Right kidney (tissue), 1 donor: ENCODE results near the gene RAPGEF5.

ENCODE experiments used
- DNase-seq: peaks from one replicate; pipeline ENCODE4 v3.0.0-alpha.2; 2016

The RAPGEF5 gene

GRCh38 chr7:22346383-22347107, 10.4 kb downstream of the RAPGEF5 start:
- DNase-seq: no peak

- DNase-seq: no peak
Measured at GRCh38 chr7:22344655-22345054, 12.3 kb downstream of the RAPGEF5 start.

- DNase-seq: no peak
Measured at GRCh38 chr7:22343612-22344011, 13.3 kb downstream of the RAPGEF5 start.

- no peak for DNase-seq
Measured at GRCh38 chr7:22343071-22343470, 13.9 kb downstream of the RAPGEF5 start.

GRCh38 chr7:22339725-22340390, 17.1 kb downstream of the RAPGEF5 start:
- DNase-seq: no peak

- no peak for DNase-seq
Measured at GRCh38 chr7:22338877-22339276, 18.1 kb downstream of the RAPGEF5 start.

- no peak for DNase-seq
Measured at GRCh38 chr7:22338411-22338810, 18.5 kb downstream of the RAPGEF5 start.

GRCh38 chr7:22333680-22334141, 23.2 kb downstream of the RAPGEF5 start:
- peak; percentile 47 for DNase-seq

- no peak for DNase-seq
Measured at GRCh38 chr7:22332461-22332870, 24.5 kb downstream of the RAPGEF5 start.

- no peak for DNase-seq
Measured at GRCh38 chr7:22331704-22332103, 25.2 kb downstream of the RAPGEF5 start.

- no peak for DNase-seq
Measured at GRCh38 chr7:22330903-22331302, 26.1 kb downstream of the RAPGEF5 start.

GRCh38 chr7:22329816-22330524, 27.0 kb downstream of the RAPGEF5 start:
- DNase-seq: peak; percentile 48

GRCh38 chr7:22326181-22326580, 30.8 kb downstream of the RAPGEF5 start:
- no peak for DNase-seq

GRCh38 chr7:22325671-22326070, 31.3 kb downstream of the RAPGEF5 start:
- no peak for DNase-seq

GRCh38 chr7:22323714-22324113, 33.2 kb downstream of the RAPGEF5 start:
- no peak for DNase-seq

GRCh38 chr7:22320416-22320815, 36.5 kb downstream of the RAPGEF5 start:
- DNase-seq: no peak

GRCh38 chr7:22319424-22320403, 37.2 kb downstream of the RAPGEF5 start:
- no peak for DNase-seq

GRCh38 chr7:22318376-22318775, 38.6 kb downstream of the RAPGEF5 start:
- no peak for DNase-seq

GRCh38 chr7:22317632-22318031, 39.3 kb downstream of the RAPGEF5 start:
- no peak for DNase-seq

- no peak for DNase-seq
Measured at GRCh38 chr7:22316914-22317313, 40.0 kb downstream of the RAPGEF5 start.

- DNase-seq: no peak
Measured at GRCh38 chr7:22307816-22308215, 49.1 kb downstream of the RAPGEF5 start.

- DNase-seq: no peak
Measured at GRCh38 chr7:22305706-22306105, 51.2 kb downstream of the RAPGEF5 start.
